H7 (cell line): ENCODE data around the gene NTHL1. TPM values are rescaled to one million over a fixed set of nuclear protein-coding genes. Genes with fewer than 3 reads are reported as not detected.
A peak's percentile ranks its signal among the peaks of the same experiment; 100 is the strongest.

ENCODE experiments used
- DNase-seq: peaks from one replicate; pipeline ENCODE4 v3.0.0; 2012
- H3K27me3 ChIP-seq: 2 replicates; pipeline ENCODE4 v1.6.0; 2011; ENCODE audit warnings: mild to moderate bottlenecking, low read length; ENCODE audit not compliant: control insufficient read depth, insufficient read depth
- H3K36me3 ChIP-seq: replicated peaks from 2 replicates; pipeline ENCODE4 v1.5.1; 2011; ENCODE audit warnings: low read length; ENCODE audit not compliant: control insufficient read depth, insufficient read depth
- H3K4me3 ChIP-seq: 2 replicates; pipeline ENCODE4 v1.5.1; 2011; ENCODE audit warnings: low read depth, mild to moderate bottlenecking, control low read depth, low read length, moderate library complexity; ENCODE audit not compliant: insufficient read depth
- total RNA-seq: library from RNA; depleted of rRNA; stranded (reverse); fragments of >200 nt; shearing (Covaris generic); gene quantifications from 2 replicates; pipeline ENCODE4 v1.2.3, GENCODE V29; 2014; rRNA removed

NTHL1 gene
- 104 and 108 TPM in 2 replicates for total RNA-seq

DNA sequence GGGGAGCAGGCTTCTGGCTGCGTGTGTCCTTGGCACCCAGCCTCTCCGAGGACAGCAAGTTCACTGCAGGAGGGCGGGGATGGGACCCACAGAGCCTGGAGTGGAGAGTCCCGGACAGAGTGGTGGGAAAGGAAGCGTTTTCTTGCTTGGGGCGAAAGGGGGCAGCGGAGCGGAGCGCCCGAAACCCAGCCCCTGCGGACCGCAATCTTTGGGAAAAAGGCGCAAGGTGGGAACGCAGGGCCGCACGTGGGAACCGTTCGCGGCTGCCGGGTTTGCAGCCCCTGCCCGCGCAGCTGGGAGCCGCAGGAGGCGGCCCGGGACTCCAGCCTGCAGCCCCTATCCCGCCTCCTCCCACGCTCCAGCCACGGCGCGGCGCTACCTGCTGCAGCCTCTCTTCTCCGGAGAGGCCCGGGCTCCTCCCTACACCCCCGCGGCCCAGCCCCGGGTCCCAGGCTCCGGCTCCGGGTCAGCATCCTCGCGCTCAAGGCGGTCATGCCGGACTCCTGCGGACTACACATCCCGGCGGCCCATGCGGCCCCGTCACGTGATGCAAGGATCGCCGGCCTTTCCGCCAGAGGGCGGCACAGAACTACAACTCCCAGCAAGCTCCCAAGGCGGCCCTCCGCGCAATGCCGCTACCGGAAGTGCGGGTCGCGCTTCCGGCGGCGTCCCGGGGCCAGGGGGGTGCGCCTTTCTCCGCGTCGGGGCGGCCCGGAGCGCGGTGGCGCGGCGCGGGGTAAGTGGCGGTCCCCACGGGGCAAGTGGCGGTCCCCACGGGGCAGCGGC, at the start of gene NTHL1, which contains the start of gene TSC2:
TSS of gene NTHL1 (minus strand) at position 505 of the 786 bp plus-strand sequence. CDS start at position 494, 11 bp downstream.
TSS of gene TSC2 (plus strand) at position 656 of the 786 bp plus-strand sequence. CDS start 631 bp downstream, outside the sequence.
- Histone ChIP-seq H3K27me3 (no peaks in the 10 kb centered on the region), H3K4me3 (peak within 1 kb of the TSS; percentile 87), H3K36me3 (peaks cover 6% of the 10 kb centered on the region)
- DNase-seq, result peak; percentile 99

GRCh38 chr16:2096853-2097595, 49.4 kb upstream of the NTHL1 start:
- H3K27me3 ChIP-seq, result no peaks in the 10 kb centered on the region
- no peak for DNase-seq
- H3K4me3 ChIP-seq, result no peak overlapping the region
- H3K36me3 ChIP-seq, result peaks cover 1% of the 10 kb centered on the region; the same call in 1 of the 2 replicates

DNA sequence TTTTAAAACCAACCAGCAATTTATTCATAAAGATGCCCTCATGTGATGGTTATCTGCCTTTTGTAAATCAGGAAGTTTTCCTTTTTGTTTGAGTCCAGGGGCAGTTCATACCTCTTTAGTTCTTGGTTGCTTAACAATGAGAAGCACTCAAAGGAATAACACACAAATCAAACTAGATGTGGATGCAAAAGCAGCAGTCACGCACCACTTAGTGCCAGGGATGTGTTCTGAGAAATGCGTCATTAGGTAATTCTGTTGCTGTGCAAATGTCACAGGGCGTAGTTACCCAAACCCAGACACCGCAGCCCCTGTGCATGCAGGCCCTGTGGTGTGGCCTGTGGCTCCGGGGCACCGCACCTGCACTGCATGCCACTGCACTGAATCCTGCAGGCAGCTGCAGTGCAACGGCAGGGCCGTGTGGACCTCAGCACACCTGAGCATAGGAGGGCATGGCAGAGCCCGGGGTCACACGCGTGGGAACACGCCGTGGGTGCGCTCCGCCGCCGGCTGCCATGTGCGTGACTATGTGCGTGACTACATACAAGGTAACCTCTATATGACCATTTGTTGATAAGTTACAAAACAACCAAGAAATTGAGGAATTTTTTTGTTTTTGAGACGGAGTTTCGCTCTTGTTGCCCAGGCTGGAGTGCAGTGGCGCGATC, 48.4 kb upstream of the NTHL1 start:
- Histone ChIP-seq H3K36me3 (peaks cover 1% of the 10 kb centered on the region; the same call in 1 of the 2 replicates), H3K4me3 (no peak overlapping the region), H3K27me3 (no peaks in the 10 kb centered on the region)
- no peak for DNase-seq

DNA sequence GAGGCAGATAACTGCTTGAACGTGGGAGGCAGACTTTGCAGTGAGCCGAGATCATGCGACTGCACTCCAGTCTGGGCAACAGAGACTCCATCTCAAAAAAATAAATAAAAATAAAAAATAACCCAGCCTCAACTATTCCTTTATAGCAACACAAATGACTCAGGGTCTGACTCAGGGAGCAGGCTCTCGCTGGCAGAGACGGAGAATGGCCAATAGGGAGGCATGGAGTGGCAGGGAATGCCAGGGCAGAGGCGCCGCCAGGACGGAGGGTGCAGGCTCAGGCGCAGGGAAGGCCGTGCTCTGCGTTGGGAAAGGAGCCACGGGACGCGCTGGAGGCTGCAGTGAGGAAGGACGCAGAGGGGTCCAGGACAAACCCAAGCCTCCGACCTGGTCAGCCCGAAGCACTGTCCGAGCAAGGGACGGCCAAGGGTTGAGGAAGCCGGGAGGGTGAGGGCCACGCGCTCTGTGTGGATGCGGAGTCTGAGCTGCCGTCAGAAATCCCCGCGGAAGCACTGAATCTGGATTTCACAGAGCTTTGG, 47.8 kb upstream of the NTHL1 start:
- Histone ChIP-seq H3K36me3 (peaks cover 1% of the 10 kb centered on the region; the same call in 1 of the 2 replicates), H3K4me3 (no peak overlapping the region), H3K27me3 (no peaks in the 10 kb centered on the region)
- DNase-seq, result no peak

- no peak for DNase-seq
- Histone ChIP-seq H3K4me3 (no peak overlapping the region), H3K36me3 (peaks cover 1% of the 10 kb centered on the region; the same call in 1 of the 2 replicates), H3K27me3 (no peaks in the 10 kb centered on the region)
These were observed 46.2 kb upstream of the NTHL1 start for GRCh38 chr16:2093793-2094192.

DNA sequence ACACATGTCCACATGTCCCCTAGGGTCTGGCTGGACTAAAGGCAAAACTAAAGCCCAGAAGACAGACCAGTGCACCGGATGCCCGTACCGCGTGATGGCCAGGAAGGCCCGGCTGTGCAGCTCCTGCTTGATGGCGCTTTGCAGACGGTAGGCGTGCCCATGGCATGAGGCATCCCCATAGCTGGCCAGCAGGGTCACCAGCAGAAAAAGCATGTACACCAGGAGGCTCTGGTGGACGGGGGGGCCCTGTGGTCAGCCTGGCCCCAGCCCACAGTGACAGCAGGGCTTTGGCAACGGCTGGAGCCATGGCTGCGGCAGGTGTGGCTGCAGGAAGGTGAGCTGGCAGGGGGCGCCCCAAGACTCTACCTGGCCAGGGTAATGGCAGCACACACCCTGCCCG, 45.2 kb upstream of the NTHL1 start:
- Histone ChIP-seq H3K4me3 (no peak overlapping the region), H3K36me3 (peaks cover 1% of the 10 kb centered on the region), H3K27me3 (no peaks in the 10 kb centered on the region)
- no peak for DNase-seq

GRCh38 chr16:2092256-2092620, 44.6 kb upstream of the NTHL1 start:
- H3K36me3 ChIP-seq, result peaks cover 1% of the 10 kb centered on the region
- H3K27me3 ChIP-seq, result no peaks in the 10 kb centered on the region
- H3K4me3 ChIP-seq, result no peak overlapping the region
- no peak for DNase-seq

GRCh38 chr16:2091547-2092255, 44.1 kb upstream of the NTHL1 start:
- Histone ChIP-seq H3K36me3 (peaks cover 1% of the 10 kb centered on the region), H3K27me3 (no peaks in the 10 kb centered on the region), H3K4me3 (peak overlapping the region; percentile 54)
- DNase-seq, result peak; percentile 86

- Histone ChIP-seq H3K4me3 (peak overlapping the region; percentile 54), H3K27me3 (no peaks in the 10 kb centered on the region), H3K36me3 (peaks cover 1% of the 10 kb centered on the region)
- DNase-seq, result peak; percentile 100
These were observed 43.3 kb upstream of the NTHL1 start for GRCh38 chr16:2090777-2091546.

DNA sequence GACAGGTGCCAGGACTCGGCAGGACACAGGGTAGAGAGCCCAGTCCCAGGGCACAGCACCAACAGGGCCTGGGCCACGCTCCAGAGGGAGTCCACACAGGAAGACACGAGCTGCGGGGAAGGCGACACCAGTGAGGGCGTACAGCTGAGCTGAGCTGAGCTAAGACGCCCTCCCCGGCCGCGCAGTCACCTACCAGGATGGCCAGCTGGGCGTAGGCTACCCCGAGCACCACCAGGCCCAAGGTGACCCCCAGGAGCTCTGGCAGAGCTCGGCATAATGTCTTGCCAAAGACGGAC, 42.8 kb upstream of the NTHL1 start:
- Histone ChIP-seq H3K4me3 (peak overlapping the region; percentile 43; the same call in 1 of the 2 replicates), H3K27me3 (no peaks in the 10 kb centered on the region), H3K36me3 (peaks cover 1% of the 10 kb centered on the region)
- DNase-seq, result no peak

DNA sequence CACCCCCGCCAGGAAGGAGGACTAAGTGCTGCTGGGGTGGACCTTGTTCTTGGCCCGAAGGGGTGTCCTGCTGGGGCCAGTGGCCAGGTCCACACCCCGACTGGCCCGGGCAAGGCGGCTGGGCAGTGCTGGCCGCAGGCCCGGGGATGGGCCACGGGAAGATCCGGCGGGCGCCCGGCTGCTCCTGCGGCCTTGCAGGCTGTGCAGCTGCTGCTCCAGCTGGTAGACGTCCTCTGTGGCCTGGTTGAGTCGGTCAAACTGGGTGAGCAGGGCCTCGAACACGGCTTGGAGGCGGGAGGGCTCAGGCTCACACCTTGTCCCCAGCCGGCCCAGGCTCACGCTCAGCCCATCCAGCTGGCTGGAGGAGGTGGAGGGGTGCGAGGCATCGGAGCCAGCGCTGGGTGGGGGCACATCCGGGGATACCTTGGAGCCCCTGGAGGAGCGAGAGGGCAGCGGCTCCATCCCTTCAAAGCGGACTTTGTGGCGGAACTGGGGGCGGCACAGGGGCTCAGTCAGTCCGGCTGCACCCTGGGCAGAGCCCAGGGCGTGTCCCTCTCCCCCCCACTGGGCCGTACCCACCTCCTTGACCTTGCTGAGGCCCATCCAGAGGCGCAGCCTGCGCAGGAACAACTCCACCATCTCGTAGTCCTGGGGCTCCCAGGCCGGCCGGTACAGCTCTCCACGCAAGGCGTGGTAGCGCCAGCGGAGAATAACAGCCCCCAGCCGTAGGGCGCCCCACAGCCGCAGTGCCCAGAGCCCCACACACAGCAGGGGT, 42.3 kb upstream of the NTHL1 start:
- H3K36me3 ChIP-seq, result peaks cover 1% of the 10 kb centered on the region
- no peak overlapping the region for H3K4me3 ChIP-seq
- H3K27me3 ChIP-seq, result no peaks in the 10 kb centered on the region
- DNase-seq, result no peak

- Histone ChIP-seq H3K27me3 (no peaks in the 10 kb centered on the region), H3K4me3 (no peak overlapping the region), H3K36me3 (no peaks in the 10 kb centered on the region; the same call in none of the 2 replicates)
- no peak for DNase-seq
These were observed 41.2 kb upstream of the NTHL1 start for GRCh38 chr16:2088759-2089358.
